Breast epithelium (tissue), 3 donors: Measurements from ENCODE around the gene EBI3.

Experiments
- POLR2A ChIP-seq: fragments of 450-650 bp; IDR thresholded peaks from one replicate; pipeline ENCODE4 v1.6.1; 2016; ENCODE audit warnings: antibody characterized with exemption, mild to moderate bottlenecking, moderate library complexity
- POLR2AphosphoS5 ChIP-seq, 3 donors: sonication (generic); formaldehyde crosslinking; IDR thresholded peaks; one replicate each; pipeline ENCODE4 v1.6.1; 2017; ENCODE audit warnings: antibody characterized with exemption in 3 of 3
- TF ChIP-seq, protein P1 (sequence below), 3 donors: fragments of 450-650 bp; IDR thresholded peaks; one replicate each; pipeline ENCODE4 v1.5.1; 2016 to 2017; ENCODE audit warnings: antibody characterized with exemption in 3 of 3, mild to moderate bottlenecking in 3 of 3, moderate library complexity in 3 of 3

DNA sequence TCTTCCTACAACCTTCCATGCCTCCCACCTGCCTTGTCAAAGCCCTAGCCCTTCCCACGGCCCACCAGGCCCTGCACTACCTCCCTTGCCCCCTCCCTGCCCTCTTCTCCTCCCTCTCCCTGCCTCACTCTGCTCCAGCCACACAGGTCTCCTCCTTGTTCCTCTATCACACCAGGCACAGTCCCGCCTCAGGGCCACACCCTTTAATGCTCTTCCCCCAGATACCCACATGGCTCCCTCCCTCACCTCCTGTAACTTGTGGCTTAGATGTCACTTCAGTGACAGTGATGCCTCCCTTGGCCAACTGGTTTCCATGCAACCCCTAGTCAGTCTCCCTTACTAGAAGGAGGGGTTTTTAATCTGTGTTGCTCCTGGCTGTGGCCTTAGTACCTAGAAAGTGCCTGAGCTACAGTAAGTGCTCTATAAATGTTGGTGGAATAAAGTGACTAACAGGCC, 48.2 kb upstream of the EBI3 start:
- TF ChIP-seq POLR2A (no peak), POLR2AphosphoS5 (IDR thresholded peaks at IDR 0.05) (no peak)
- TF ChIP-seq, protein P1, sequence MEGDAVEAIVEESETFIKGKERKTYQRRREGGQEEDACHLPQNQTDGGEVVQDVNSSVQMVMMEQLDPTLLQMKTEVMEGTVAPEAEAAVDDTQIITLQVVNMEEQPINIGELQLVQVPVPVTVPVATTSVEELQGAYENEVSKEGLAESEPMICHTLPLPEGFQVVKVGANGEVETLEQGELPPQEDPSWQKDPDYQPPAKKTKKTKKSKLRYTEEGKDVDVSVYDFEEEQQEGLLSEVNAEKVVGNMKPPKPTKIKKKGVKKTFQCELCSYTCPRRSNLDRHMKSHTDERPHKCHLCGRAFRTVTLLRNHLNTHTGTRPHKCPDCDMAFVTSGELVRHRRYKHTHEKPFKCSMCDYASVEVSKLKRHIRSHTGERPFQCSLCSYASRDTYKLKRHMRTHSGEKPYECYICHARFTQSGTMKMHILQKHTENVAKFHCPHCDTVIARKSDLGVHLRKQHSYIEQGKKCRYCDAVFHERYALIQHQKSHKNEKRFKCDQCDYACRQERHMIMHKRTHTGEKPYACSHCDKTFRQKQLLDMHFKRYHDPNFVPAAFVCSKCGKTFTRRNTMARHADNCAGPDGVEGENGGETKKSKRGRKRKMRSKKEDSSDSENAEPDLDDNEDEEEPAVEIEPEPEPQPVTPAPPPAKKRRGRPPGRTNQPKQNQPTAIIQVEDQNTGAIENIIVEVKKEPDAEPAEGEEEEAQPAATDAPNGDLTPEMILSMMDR (IDR thresholded peaks at IDR 0.05) = no peak
